Keratinocyte (primary cell): ENCODE measurements around the gene KRT82. TPM values are rescaled to one million over a fixed set of nuclear protein-coding genes. Genes with fewer than 3 reads are reported as not detected.

Experiments used
- DNase-seq: peaks from one replicate; pipeline ENCODE4 v3.0.0-alpha.2; 2011; ENCODE audit warnings: low read depth, missing footprints, low spot score
- FAIRE-seq: peaks from 2 replicates; lab custom pipeline; 2011; peaks lifted over from hg19 to GRCh38; lab: Jason Lieb, UNC
- H2AFZ ChIP-seq: 2 replicates; pipeline ENCODE4 v1.6.0; 2012; ENCODE audit warnings: low read length, control low read depth, inconsistent platforms; ENCODE audit not compliant: control insufficient read depth
- H3K27ac ChIP-seq: 2 replicates; pipeline ENCODE4 v1.5.1; 2011; ENCODE audit warnings: low read length; ENCODE audit not compliant: control insufficient read depth, insufficient read depth
- H3K27me3 ChIP-seq: 3 replicates; pipeline ENCODE4 v1.6.0; 2011; ENCODE audit warnings: low read length; ENCODE audit not compliant: control insufficient read depth, insufficient read depth; ENCODE audit errors: extremely low read depth
- H3K36me3 ChIP-seq, 2 experiments: 2 replicates in 1 of 2; 3 replicates in 1 of 2; pipeline ENCODE4 v1.5.1; 2011; ENCODE audit warnings: low read length in 2 of 2, mild to moderate bottlenecking in 1 of 2; ENCODE audit not compliant: control insufficient read depth in 2 of 2, insufficient read depth in 2 of 2; ENCODE audit errors: extremely low read depth in 1 of 2
- H3K4me1 ChIP-seq: 3 replicates; pipeline ENCODE4 v1.5.1; 2011; ENCODE audit warnings: low read length; ENCODE audit not compliant: control insufficient read depth, insufficient read depth; ENCODE audit errors: extremely low read depth
- H3K4me2 ChIP-seq: 3 replicates; pipeline ENCODE4 v1.6.0; 2011; ENCODE audit warnings: low read depth, low read length; ENCODE audit not compliant: control insufficient read depth, insufficient read depth; ENCODE audit errors: extremely low read depth
- H3K4me3 ChIP-seq, 3 experiments: fragments of 200-600 bp in 1 of 3; sonication (generic) in 1 of 3; 2 replicates in 2 of 3; 3 replicates in 1 of 3; pipeline ENCODE4 v1.5.1; 2011 to 2016; ENCODE audit warnings: low read length in 3 of 3, mild to moderate bottlenecking in 3 of 3, control low read depth in 2 of 3, inconsistent platforms in 1 of 3, low read depth in 1 of 3, mixed read lengths in 1 of 3, mixed run types in 1 of 3, moderate library complexity in 1 of 3; ENCODE audit not compliant: control insufficient read depth in 2 of 3, insufficient read depth in 2 of 3; ENCODE audit errors: extremely low read depth in 1 of 3
- H3K79me2 ChIP-seq: 2 replicates; pipeline ENCODE4 v1.6.0; 2012; ENCODE audit warnings: low read length; ENCODE audit not compliant: control insufficient read depth, insufficient read depth
- H3K9ac ChIP-seq: 3 replicates; pipeline ENCODE4 v1.6.0; 2011; ENCODE audit warnings: low read length; ENCODE audit not compliant: control insufficient read depth, insufficient read depth; ENCODE audit errors: extremely low read depth
- H3K9me1 ChIP-seq: 3 replicates; pipeline ENCODE4 v1.6.0; 2011; ENCODE audit warnings: low read length; ENCODE audit not compliant: control insufficient read depth, insufficient read depth; ENCODE audit errors: extremely low read depth
- H3K9me3 ChIP-seq: 2 replicates; pipeline ENCODE4 v1.5.1; 2012; ENCODE audit warnings: low read depth, low read length; ENCODE audit not compliant: control insufficient read depth
- H4K20me1 ChIP-seq: 3 replicates; pipeline ENCODE4 v1.6.0; 2011; ENCODE audit warnings: low read length; ENCODE audit not compliant: control insufficient read depth, insufficient read depth; ENCODE audit errors: extremely low read depth
- EZH2 ChIP-seq: IDR thresholded peaks from one replicate; pipeline ENCODE4 v1.6.1; 2012; ENCODE audit warnings: inconsistent platforms, mild to moderate bottlenecking, low read length, moderate library complexity
- dilution Hi-C: fragments of 300-500 bp; cut with MboI; formaldehyde crosslinking; loops from one replicate; pipeline ENCODE4 v1.7.0; 2020; ENCODE audit warnings: low sequenced_read_pairs; ENCODE audit not compliant: extremely low pct_ligation_motif_present
- polyA plus RNA-seq, 5 experiments: library from polyadenylated mRNA; depleted of rRNA in 3 of 5; stranded (reverse) in 3 of 5; stranded (forward) in 1 of 5; unstranded in 1 of 5; fragments of >200 nt; gene quantifications; 1 replicate in 1 of 5; 2 replicates in 3 of 5; 3 replicates in 1 of 5; pipeline versions ENCODE4 v1.2.1 to v1.2.3, GENCODE V29; 2011 to 2012; ENCODE audit warnings: missing spikeins in 2 of 5, low read depth in 1 of 5, low replicate concordance in 1 of 5
- TF ChIP-seq, protein P1 (sequence below), 3 experiments: IDR thresholded peaks in 1 of 3; conservative IDR thresholded peaks in 1 of 3; optimal IDR thresholded peaks in 1 of 3; 2 replicates in 2 of 3; 3 replicates in 1 of 3; pipeline versions ENCODE3 to v1.5.1; 2011; ENCODE audit warnings: low read length in 3 of 3, mild to moderate bottlenecking in 3 of 3, moderate library complexity in 2 of 3, control low read depth in 1 of 3, inconsistent platforms in 1 of 3; ENCODE audit not compliant: insufficient read depth in 2 of 3; ENCODE audit errors: extremely low read depth in 1 of 3

The KRT82 gene
- polyA plus RNA-seq, 1 donor (not counting 4 experiments of a cell fraction or from before 2014, with no cell fraction given): not detected

DNA sequence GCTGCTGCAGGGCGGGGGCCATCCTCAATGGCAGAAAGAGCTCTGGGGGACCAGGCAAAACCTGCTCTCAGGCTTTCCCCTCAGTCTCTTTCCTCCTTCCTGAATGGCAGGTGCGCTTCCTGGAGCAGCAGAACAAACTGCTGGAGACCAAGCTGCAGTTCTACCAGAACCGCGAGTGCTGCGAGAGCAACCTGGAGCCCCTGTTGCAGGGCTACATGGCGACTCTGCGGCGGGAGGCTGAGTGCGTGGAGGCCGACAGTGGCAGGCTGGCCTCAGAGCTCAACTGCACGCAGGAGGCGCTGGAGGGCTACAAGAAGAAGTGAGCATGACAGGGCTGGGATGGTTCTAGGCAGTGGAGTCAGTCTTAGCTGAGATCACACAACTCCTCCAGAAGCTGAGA, 62.0 kb downstream of the KRT82 start:
- dilution Hi-C loops: no loop called here
- Histone ChIP-seq H3K9me1 (no peaks in the 10 kb centered on the region), H3K79me2 (no peaks in the 10 kb centered on the region), H3K4me2 (no peak overlapping the region), H3K9me3 (no peaks in the 10 kb centered on the region), H3K4me1 (peaks cover 18% of the 10 kb centered on the region), H4K20me1 (no peaks in the 10 kb centered on the region), H3K9ac (no peak overlapping the region), H2AFZ (no peak overlapping the region), H3K4me3 (no peak overlapping the region), H3K36me3 (no peaks in the 10 kb centered on the region), H3K27ac (no peak overlapping the region), H3K27me3 (peaks cover 3% of the 10 kb centered on the region)
- DNase-seq: no peak
- FAIRE-seq: no peak
- no peak for TF ChIP-seq EZH2
- TF ChIP-seq, protein P1, sequence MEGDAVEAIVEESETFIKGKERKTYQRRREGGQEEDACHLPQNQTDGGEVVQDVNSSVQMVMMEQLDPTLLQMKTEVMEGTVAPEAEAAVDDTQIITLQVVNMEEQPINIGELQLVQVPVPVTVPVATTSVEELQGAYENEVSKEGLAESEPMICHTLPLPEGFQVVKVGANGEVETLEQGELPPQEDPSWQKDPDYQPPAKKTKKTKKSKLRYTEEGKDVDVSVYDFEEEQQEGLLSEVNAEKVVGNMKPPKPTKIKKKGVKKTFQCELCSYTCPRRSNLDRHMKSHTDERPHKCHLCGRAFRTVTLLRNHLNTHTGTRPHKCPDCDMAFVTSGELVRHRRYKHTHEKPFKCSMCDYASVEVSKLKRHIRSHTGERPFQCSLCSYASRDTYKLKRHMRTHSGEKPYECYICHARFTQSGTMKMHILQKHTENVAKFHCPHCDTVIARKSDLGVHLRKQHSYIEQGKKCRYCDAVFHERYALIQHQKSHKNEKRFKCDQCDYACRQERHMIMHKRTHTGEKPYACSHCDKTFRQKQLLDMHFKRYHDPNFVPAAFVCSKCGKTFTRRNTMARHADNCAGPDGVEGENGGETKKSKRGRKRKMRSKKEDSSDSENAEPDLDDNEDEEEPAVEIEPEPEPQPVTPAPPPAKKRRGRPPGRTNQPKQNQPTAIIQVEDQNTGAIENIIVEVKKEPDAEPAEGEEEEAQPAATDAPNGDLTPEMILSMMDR (optimal IDR thresholded peaks at IDR 0.05 in 1 of 3, IDR thresholded peaks at IDR 0.05 in 1 of 3, conservative IDR thresholded peaks at IDR 0.05 in 1 of 3; ENCODE audit: extremely low read depth in 1 of 3, insufficient read depth in 2 of 3, low read length in 3 of 3): no peak

Other genes with a start within 250 kb of the KRT82 start
- 3.3 to 7.2 TPM (median 4.1 TPM) in 3 replicates for gene KRT80, start 214.3 kb downstream of the KRT82 start, polyA plus RNA-seq
- gene KRT7, start 173.1 kb downstream of the KRT82 start, polyA plus RNA-seq: 112 to 224 TPM (median 117 TPM) in 3 replicates
- 0.03 TPM in 1 of 3 replicates, not detected in the others for gene KRT86, start 131.7 kb downstream of the KRT82 start, polyA plus RNA-seq
- gene KRT81, start 114.8 kb downstream of the KRT82 start, polyA plus RNA-seq: 0.03 to 0.15 TPM in 2 of 3 replicates, not detected in the other
- not detected in 3 replicates for gene KRT83, start 84.9 kb downstream of the KRT82 start, polyA plus RNA-seq
- gene KRT85, start 38.9 kb downstream of the KRT82 start, polyA plus RNA-seq: not detected in 3 replicates
- 0.05 to 0.13 TPM (median 0.10 TPM) in 3 replicates for gene KRT84, start 20.7 kb downstream of the KRT82 start, polyA plus RNA-seq
- 59.4 to 151 TPM (median 60.5 TPM) in 3 replicates for gene KRT75, start 28.0 kb upstream of the KRT82 start, polyA plus RNA-seq
- 1,722 to 4,902 TPM (median 2,016 TPM) in 3 replicates for gene KRT6B, start 45.8 kb upstream of the KRT82 start, polyA plus RNA-seq
- 203 to 1,358 TPM (median 357 TPM) in 3 replicates for gene KRT6C, start 67.5 kb upstream of the KRT82 start, polyA plus RNA-seq
- gene KRT6A, start 86.9 kb upstream of the KRT82 start, polyA plus RNA-seq: 10,395 to 23,012 TPM (median 12,338 TPM) in 3 replicates
- gene KRT5, start 114.1 kb upstream of the KRT82 start, polyA plus RNA-seq: 14,274 to 15,814 TPM (median 15,322 TPM) in 3 replicates
- not detected in 3 replicates for gene KRT71, start 146.8 kb upstream of the KRT82 start, polyA plus RNA-seq
- 0.10 to 0.36 TPM (median 0.17 TPM) in 3 replicates for gene KRT74, start 167.5 kb upstream of the KRT82 start, polyA plus RNA-seq
- gene KRT72, start 195.1 kb upstream of the KRT82 start, polyA plus RNA-seq: not detected in 3 replicates
- 0.03 TPM in 1 of 3 replicates, not detected in the others for gene KRT73, start 212.2 kb upstream of the KRT82 start, polyA plus RNA-seq
- gene KRT2, start 245.9 kb upstream of the KRT82 start, polyA plus RNA-seq: 0.03 to 0.69 TPM (median 0.48 TPM) in 3 replicates